H1 (cell line): ENCODE data around the gene PJA1. TPM values are rescaled to one million over a fixed set of nuclear protein-coding genes. Genes with fewer than 3 reads are reported as not detected.

Experiments used
- CTCF ChIA-PET: fragments of 300-600 bp; sonication (Branson Sonifier 250); formaldehyde crosslinking; loops from one replicate; lab custom pipeline; 2021; ENCODE audit not compliant: partially characterized antibody; lab: Charles Lee
- POLR2A ChIA-PET: fragments of 300-600 bp; sonication (Branson Sonifier 250); formaldehyde crosslinking; loops from one replicate; lab custom pipeline; 2021; ENCODE audit warnings: inconsistent platforms; ENCODE audit not compliant: partially characterized antibody; lab: Charles Lee
- DNase-seq, 2 experiments: peaks; one replicate each; pipeline versions ENCODE4 v3.0.0 to v3.0.0-alpha.2; 2010 to 2022; ENCODE audit warnings: low spot score in 2 of 2, low read depth in 1 of 2, mixed read lengths in 1 of 2
- FAIRE-seq: peaks from 2 replicates; lab custom pipeline; 2011; peaks lifted over from hg19 to GRCh38; lab: Jason Lieb, UNC
- H2AFZ ChIP-seq: 2 replicates; pipeline ENCODE4 v1.8.1; 2012; ENCODE audit warnings: low read length, inconsistent platforms
- H2AK5ac ChIP-seq: 2 replicates; pipeline ENCODE4 v1.6.1; 2013; ENCODE audit warnings: low read depth, low read length
- H2BK120ac ChIP-seq: replicated peaks from 2 replicates; pipeline ENCODE3; 2013; ENCODE audit warnings: low read depth, low read length, inconsistent platforms
- H2BK12ac ChIP-seq: 2 replicates; pipeline ENCODE4 v1.6.1; 2013; ENCODE audit warnings: low read depth, low read length
- H2BK15ac ChIP-seq: 2 replicates; pipeline ENCODE4 v1.6.1; 2013; ENCODE audit warnings: low read length
- H2BK20ac ChIP-seq: 2 replicates; pipeline ENCODE4 v1.6.1; 2013; ENCODE audit warnings: low read length
- H2BK5ac ChIP-seq: 2 replicates; pipeline ENCODE4 v1.6.1; 2013; ENCODE audit warnings: low read depth, low read length
- H3K14ac ChIP-seq: 2 replicates; pipeline ENCODE4 v1.6.1; 2013; ENCODE audit warnings: inconsistent platforms; ENCODE audit not compliant: insufficient read length
- H3K18ac ChIP-seq: 2 replicates; pipeline ENCODE4 v1.6.1; 2013; ENCODE audit warnings: low read length; ENCODE audit errors: extremely low read depth
- H3K23ac ChIP-seq: 2 replicates; pipeline ENCODE4 v1.6.1; 2013; ENCODE audit warnings: inconsistent platforms; ENCODE audit not compliant: insufficient read length
- H3K23me2 ChIP-seq: 2 replicates; pipeline ENCODE4 v1.6.1; 2013; ENCODE audit warnings: low read depth, low read length
- H3K27ac ChIP-seq: 2 replicates; pipeline ENCODE4 v1.6.1; 2011; ENCODE audit warnings: low read depth, low read length, inconsistent platforms
- H3K27me3 ChIP-seq, 4 experiments: replicated peaks in 1 of 4; 1 replicate in 1 of 4; 2 replicates in 3 of 4; pipeline versions ENCODE4 v1.6.1 to v1.8.1; 2011 to 2013; ENCODE audit warnings: low read length in 3 of 4, mild to moderate bottlenecking in 3 of 4, inconsistent platforms in 2 of 4, mixed read lengths in 2 of 4, moderate library complexity in 1 of 4; ENCODE audit not compliant: control insufficient read depth in 3 of 4, insufficient read depth in 3 of 4; ENCODE audit errors: extremely low read depth in 1 of 4
- H3K36me3 ChIP-seq, 4 experiments: 2 replicates each; pipeline versions ENCODE4 v1.6.1 to v1.8.1; 2011 to 2013; ENCODE audit warnings: mild to moderate bottlenecking in 4 of 4, low read length in 3 of 4, moderate library complexity in 2 of 4, control low read depth in 1 of 4, inconsistent platforms in 1 of 4; ENCODE audit not compliant: insufficient read depth in 4 of 4, control insufficient read depth in 2 of 4
- H3K4ac ChIP-seq: replicated peaks from 2 replicates; pipeline ENCODE3; 2013; ENCODE audit warnings: low read length, low read depth, mixed read lengths, inconsistent platforms; ENCODE audit not compliant: insufficient read length
- H3K4me1 ChIP-seq, 4 experiments: replicated peaks in 1 of 4; 1 replicate in 1 of 4; 2 replicates in 3 of 4; pipeline versions ENCODE4 v1.6.1 to v1.8.1; 2011 to 2013; ENCODE audit warnings: low read length in 3 of 4, inconsistent platforms in 2 of 4, mixed read lengths in 1 of 4; ENCODE audit not compliant: insufficient read depth in 4 of 4, control insufficient read depth in 3 of 4
- H3K4me2 ChIP-seq, 2 experiments: 2 replicates each; pipeline versions ENCODE4 v1.6.1 to v1.8.1; 2011 to 2013; ENCODE audit warnings: low read depth in 2 of 2, low read length in 2 of 2, control low read depth in 1 of 2, inconsistent platforms in 1 of 2, mild to moderate bottlenecking in 1 of 2; ENCODE audit not compliant: insufficient read depth in 1 of 2
- H3K4me3 ChIP-seq, 4 experiments: fragments of 200-600, 300-600 bp in 1 of 4; sonication (generic), shearing (Covaris generic), sonication (Bioruptor Twin) in 1 of 4; 2 replicates each; pipeline versions ENCODE4 v1.5.1 to v1.8.1; 2011 to 2016; ENCODE audit warnings: low read length in 4 of 4, low read depth in 3 of 4, control low read depth in 2 of 4, inconsistent platforms in 2 of 4, mild to moderate bottlenecking in 2 of 4, mixed read lengths in 1 of 4, moderate library complexity in 1 of 4; ENCODE audit not compliant: insufficient read depth in 2 of 4; ENCODE audit errors: extremely low read depth in 1 of 4
- H3K56ac ChIP-seq: replicated peaks from 2 replicates; pipeline ENCODE3; 2013; ENCODE audit warnings: low read depth, mild to moderate bottlenecking, mixed read lengths, low read length, inconsistent platforms; ENCODE audit not compliant: insufficient read length
- H3K79me1 ChIP-seq: 2 replicates; pipeline ENCODE4 v1.6.1; 2013; ENCODE audit warnings: low read depth, low read length, control low read depth
- H3K79me2 ChIP-seq, 2 experiments: 2 replicates each; pipeline versions ENCODE4 v1.6.1 to v1.8.1; 2012 to 2013; ENCODE audit warnings: low read length in 2 of 2, mild to moderate bottlenecking in 2 of 2, inconsistent platforms in 1 of 2; ENCODE audit not compliant: insufficient read depth in 2 of 2, control insufficient read depth in 1 of 2
- H3K9ac ChIP-seq, 4 experiments: replicated peaks in 1 of 4; 1 replicate in 1 of 4; 2 replicates in 3 of 4; pipeline versions ENCODE4 v1.6.1 to v1.8.1; 2011 to 2013; ENCODE audit warnings: low read depth in 3 of 4, low read length in 3 of 4, control low read depth in 2 of 4, mild to moderate bottlenecking in 2 of 4, moderate library complexity in 2 of 4, inconsistent platforms in 1 of 4; ENCODE audit errors: extremely low read depth in 1 of 4
- H3K9me3 ChIP-seq, 2 experiments: 2 replicates each; pipeline versions ENCODE4 v1.6.1 to v1.8.1; 2012 to 2013; ENCODE audit warnings: mild to moderate bottlenecking in 2 of 2, moderate library complexity in 2 of 2, control low read depth in 1 of 2, inconsistent platforms in 1 of 2, low read depth in 1 of 2, low read length in 1 of 2, mixed read lengths in 1 of 2; ENCODE audit not compliant: insufficient read depth in 2 of 2
- H4K20me1 ChIP-seq, 2 experiments: replicated peaks in 1 of 2; 2 replicates each; pipeline versions ENCODE3 to v1.8.1; 2011 to 2013; ENCODE audit warnings: inconsistent platforms in 2 of 2, low read length in 2 of 2, mild to moderate bottlenecking in 1 of 2; ENCODE audit not compliant: insufficient read depth in 2 of 2, control insufficient read depth in 1 of 2
- H4K5ac ChIP-seq: 2 replicates; pipeline ENCODE4 v1.6.1; 2013; ENCODE audit warnings: low read length, low read depth, mixed read lengths, inconsistent platforms; ENCODE audit not compliant: insufficient read length
- H4K8ac ChIP-seq: 2 replicates; pipeline ENCODE4 v1.8.0; 2013; ENCODE audit warnings: mild to moderate bottlenecking, moderate library complexity, low read length, inconsistent platforms; ENCODE audit not compliant: insufficient read depth; ENCODE audit errors: extremely low read depth
- H4K91ac ChIP-seq: replicated peaks from 2 replicates; pipeline ENCODE3; 2013; ENCODE audit warnings: low read length, mixed read lengths, inconsistent platforms; ENCODE audit not compliant: insufficient read length
- ATF3 ChIP-seq: IDR thresholded peaks from 2 replicates; pipeline ENCODE4 v1.6.1; 2011; ENCODE audit warnings: low read depth, mild to moderate bottlenecking, low read length; ENCODE audit not compliant: insufficient read depth
- CHD2 ChIP-seq: IDR thresholded peaks from 2 replicates; pipeline ENCODE4 v1.6.1; 2012; ENCODE audit warnings: low read length, improper control_type of control experiment
- GTF2F1 ChIP-seq: IDR thresholded peaks from 2 replicates; pipeline ENCODE4 v1.6.1; 2012; ENCODE audit warnings: low read depth, low read length, improper control_type of control experiment, borderline replicate concordance
- TAF1 ChIP-seq: IDR thresholded peaks from 2 replicates; pipeline ENCODE4 v1.6.1; 2011; ENCODE audit warnings: mild to moderate bottlenecking, low read depth, low read length
- WGBS, 2 experiments: shearing (Covaris generic) in 1 of 2; methylation state at CpG; one replicate each; pipeline versions ENCODE4 v1.1.6 to v1.1.7; 2013 to 2015; ENCODE audit warnings: low lambda C conversion rate in 2 of 2, mixed read lengths in 2 of 2, inconsistent platforms in 1 of 2, low coverage in 1 of 2, missing lambda C conversion rate in 1 of 2; ENCODE audit not compliant: insufficient replicate concordance in 2 of 2, insufficient coverage in 1 of 2, insufficient read length in 1 of 2; ENCODE audit errors: extremely low coverage in 1 of 2, missing lambda C conversion rate in 1 of 2; 5-methylcytosine and 5-hydroxymethylcytosine counted together
- polyA plus RNA-seq, 7 experiments: library from polyadenylated mRNA; depleted of rRNA in 3 of 7; stranded (reverse) in 5 of 7; unstranded in 2 of 7; fragments of >200 nt in 5 of 7; fragments of 200-250 nt in 2 of 7; gene quantifications; 1 replicate in 5 of 7; 2 replicates in 1 of 7; 4 replicates in 1 of 7; pipeline versions ENCODE4 v1.2.1 to v1.2.3, GENCODE V29; 2011 to 2013; ENCODE audit warnings: missing spikeins in 2 of 7, mixed read lengths in 2 of 7
- total RNA-seq: library from RNA; stranded (reverse); fragmentation: NEBNext Ultra II Directional; extraction: Animal tissue kit (Norgen Biotek cat#: 25700); gene quantifications from 2 replicates; pipeline ENCODE4 v1.2.1, GENCODE V29; 2021

PJA1 gene
- total and polyA plus RNA-seq, 2 of the 8 experiments (the other 6 are each of a cell fraction or from before 2014, with no cell fraction given), result 25.7 to 37.0 TPM

DNA sequence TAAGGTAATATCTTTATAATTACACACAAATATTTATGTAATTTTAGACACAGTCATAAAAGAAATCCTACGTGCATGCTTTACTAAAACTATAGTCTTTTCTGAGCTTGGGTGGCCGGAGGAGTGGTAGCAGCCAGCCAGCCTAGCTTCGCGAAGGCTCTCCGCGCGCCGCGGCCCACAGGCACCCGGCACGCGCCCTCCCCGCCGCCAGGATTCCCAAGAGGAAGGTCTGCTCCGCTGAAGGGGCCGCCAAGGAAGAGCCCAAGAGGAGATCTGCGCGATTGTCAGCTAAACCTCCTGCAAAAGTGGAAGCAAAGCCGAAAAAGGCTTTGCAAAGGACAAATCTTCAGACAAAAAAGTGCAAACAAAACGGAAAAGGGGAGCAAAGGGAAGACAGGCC lies 8.7 kb upstream of the PJA1 start:
- FAIRE-seq (no peak), DNase-seq (no peak)
- Histone ChIP-seq H3K56ac (no peak overlapping the region), H4K8ac (no peak overlapping the region), H3K23ac (no peak overlapping the region), H4K91ac (no peak overlapping the region), H3K4me1 (no peaks in the 10 kb centered on the region), H2BK15ac (no peak overlapping the region), H3K4ac (no peak overlapping the region), H3K79me1 (no peaks in the 10 kb centered on the region), H3K18ac (no peak overlapping the region; the same call in 1 of the 2 replicates), H3K14ac (no peak overlapping the region), H3K79me2 (no peaks in the 10 kb centered on the region), H3K9ac (no peak overlapping the region), H2BK20ac (no peak overlapping the region), H2BK12ac (no peak overlapping the region), H4K5ac (no peak overlapping the region), H3K23me2 (no peaks in the 10 kb centered on the region), H4K20me1 (no peaks in the 10 kb centered on the region), H2BK5ac (no peak overlapping the region), H3K4me2 (peak overlapping the region in 1 of 2 experiments; percentile 2; a peak in 1 of 4 replicates), H2BK120ac (no peak overlapping the region), H3K27me3 (no peaks in the 10 kb centered on the region), H3K36me3 (no peaks in the 10 kb centered on the region), H2AK5ac (no peak overlapping the region), H3K27ac (no peak overlapping the region), H3K9me3 (no peaks in the 10 kb centered on the region), H3K4me3 (no peak overlapping the region), H2AFZ (no peak overlapping the region)
- ChIA-PET CTCF (interaction anchor here (0.8 to 1.3 kb wide), 2 partner anchors 15 to 45 kb away, joined by 4 to 5 read pairs; no protein-coding TSS in a partner anchor), POLR2A (no interaction called here)
- WGBS, 2 experiments, result 10% methylated on average over 20 of the region's 20 CpGs; no CpG with 5 or more reads in 1 of the 2 experiments
- TF ChIP-seq GTF2F1 (no peak), CHD2 (no peak), ATF3 (no peak), TAF1 (no peak)
